GM19099 (cell line): ENCODE measurements around the gene SRPK3.

ENCODE experiments used
- POLR2A ChIP-seq: IDR thresholded peaks from 3 replicates; pipeline ENCODE4 v1.6.1; 2011; ENCODE audit warnings: low read depth; ENCODE audit not compliant: insufficient read length; ENCODE audit errors: extremely low read depth

SRPK3 gene

GRCh38 chrX:153775293-153776119 lies 5.3 kb upstream of the SRPK3 start:
- TF ChIP-seq POLR2A, result no peak

GRCh38 chrX:153776120-153776599 lies 4.7 kb upstream of the SRPK3 start:
- TF ChIP-seq POLR2A, result no peak

GRCh38 chrX:153776611-153777045 lies 4.2 kb upstream of the SRPK3 start:
- no peak for TF ChIP-seq POLR2A

DNA sequence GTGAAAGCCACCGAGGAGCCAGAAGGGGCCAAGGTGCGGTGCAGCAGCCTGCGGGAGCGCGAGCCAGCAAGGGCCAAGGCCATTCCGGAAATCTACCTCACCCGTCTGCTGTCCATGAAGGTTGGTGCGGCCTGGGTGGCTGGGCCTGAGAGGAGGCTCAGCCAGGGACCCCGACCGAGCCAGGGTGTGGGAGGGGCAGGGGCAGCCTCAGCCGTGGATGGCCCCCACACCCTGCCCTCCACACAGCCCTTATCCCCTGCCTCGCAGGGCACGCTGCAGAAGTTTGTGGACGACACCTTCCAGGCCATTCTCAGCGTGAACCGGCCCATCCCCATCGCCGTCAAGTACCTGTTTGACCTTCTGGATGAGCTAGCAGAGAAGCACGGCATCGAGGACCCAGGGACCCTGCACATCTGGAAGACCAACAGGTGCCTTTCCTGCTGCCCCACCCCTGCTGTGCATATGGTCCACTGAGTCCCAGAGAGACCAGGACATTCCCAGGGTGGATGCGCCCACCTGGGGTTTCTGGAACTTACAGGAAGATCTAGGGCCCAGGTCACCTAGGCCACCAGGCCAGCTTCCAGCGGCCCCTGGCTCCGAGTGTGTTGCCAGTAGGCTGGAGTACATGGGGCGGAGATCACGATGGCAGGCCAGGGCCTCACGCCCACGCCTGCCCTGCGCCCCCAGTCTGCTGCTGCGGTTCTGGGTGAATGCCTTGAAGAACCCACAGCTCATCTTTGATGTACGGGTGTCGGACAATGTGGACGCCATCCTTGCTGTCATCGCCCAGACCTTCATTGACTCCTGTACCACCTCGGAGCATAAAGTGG lies 3.4 kb upstream of the SRPK3 start:
- TF ChIP-seq POLR2A, result no peak

DNA sequence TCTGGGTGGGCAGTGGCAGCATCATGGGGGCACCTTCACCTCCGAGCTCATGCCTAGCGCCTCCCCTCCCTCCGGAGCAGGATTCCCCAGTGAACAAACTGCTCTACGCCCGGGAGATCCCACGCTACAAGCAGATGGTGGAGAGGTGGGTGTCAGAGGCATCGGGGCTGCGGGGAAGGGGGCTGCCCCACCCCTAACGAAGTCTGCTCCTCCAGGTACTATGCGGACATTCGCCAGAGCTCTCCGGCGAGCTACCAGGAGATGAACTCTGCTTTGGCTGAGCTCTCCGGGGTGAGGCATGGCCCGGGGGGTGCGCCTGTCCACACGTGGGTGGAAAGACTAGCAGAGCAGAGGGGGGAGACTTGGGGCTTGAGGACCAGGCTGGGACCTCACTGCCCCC lies 2.7 kb upstream of the SRPK3 start:
- TF ChIP-seq POLR2A, result no peak

DNA sequence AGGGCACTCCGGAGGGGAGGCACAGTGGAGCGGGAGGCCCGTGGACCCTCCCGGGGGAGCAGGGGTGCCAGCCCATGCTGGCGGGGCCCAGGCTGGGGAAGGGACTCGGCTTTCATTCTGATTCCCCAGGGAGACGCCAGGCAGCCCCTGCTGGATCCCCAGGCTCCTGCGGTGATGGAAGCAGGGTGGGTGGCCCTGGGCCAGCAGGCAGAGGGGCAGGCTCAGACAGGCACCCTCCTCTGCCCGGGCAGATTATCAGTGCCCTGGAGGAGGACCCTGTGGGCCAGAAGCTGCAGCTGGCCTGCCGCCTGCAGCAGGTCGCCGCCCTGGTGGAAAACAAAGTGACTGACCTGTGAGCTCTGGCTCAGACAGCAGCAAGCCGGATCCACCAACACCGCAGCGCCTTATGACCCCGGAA lies 2.1 kb upstream of the SRPK3 start:
- no peak for TF ChIP-seq POLR2A

DNA sequence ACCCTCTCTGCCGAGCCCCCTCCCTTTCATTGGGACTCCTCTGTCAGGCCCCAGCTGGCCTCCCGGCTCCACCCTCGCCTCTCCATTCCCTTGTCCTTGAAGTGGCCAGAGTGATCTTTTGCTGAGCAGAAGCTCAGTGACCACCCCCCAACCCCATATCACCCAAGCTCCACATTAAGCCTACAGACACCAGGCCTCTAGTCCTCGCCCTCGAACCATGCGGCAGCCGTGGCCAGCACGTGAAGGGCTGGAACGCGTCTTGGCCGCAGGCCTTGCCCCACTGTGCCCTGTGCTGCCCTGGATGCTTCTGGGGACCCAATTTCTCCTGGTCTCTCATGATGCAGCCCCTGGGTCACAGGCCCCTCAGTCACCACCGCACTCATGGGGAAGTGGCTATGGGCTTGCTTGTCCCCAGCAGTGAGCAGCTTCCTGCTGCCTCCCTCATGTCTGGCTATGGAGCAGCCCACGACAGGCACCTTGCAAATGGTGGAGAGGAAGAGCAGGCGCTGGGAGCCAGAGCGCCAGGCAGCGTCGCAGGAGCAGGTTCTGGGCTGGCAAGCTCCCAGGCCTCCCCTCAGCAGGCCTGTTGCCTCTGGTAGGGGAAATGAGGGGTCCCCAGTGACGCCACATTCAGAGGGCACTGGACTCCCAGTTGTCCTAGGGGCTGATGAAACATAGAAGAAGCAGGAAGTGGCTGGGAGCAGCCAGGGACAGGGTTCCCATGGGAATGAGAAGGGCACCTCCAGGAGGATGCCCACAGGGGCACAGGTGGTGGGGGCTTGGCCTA lies 757 bp upstream of the SRPK3 start:
- no peak for TF ChIP-seq POLR2A

DNA sequence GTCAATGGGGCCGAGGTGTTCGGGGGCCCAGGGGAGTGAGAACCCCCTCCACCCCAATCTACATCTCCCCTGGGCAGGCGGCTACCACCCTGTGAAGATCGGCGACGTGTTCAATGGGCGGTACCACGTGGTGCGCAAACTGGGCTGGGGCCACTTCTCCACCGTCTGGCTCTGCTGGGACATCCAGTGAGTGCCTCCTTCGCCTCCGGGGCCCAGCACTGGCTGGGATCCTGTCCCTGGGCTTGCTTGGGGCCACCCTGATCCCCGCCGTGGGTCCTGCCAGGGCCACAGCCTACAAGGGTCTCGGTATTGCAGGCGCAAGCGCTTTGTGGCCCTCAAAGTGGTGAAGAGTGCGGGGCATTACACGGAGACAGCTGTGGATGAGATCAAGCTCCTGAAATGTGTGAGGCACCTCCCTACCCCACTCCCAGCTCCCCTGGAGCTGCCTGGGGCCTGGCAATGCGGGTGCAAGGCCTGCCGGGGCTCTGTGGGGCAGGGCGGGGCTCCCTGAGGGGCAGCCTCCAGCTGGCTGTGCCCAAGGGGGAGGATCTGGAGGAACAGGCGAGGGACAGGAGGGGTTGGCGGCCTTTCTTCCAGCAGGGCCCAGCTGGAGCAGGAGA lies 697 bp downstream of the SRPK3 start:
- no peak for TF ChIP-seq POLR2A

GRCh38 chrX:153782313-153782712 lies 1.5 kb downstream of the SRPK3 start:
- TF ChIP-seq POLR2A, result no peak

GRCh38 chrX:153782871-153783270 lies 2.0 kb downstream of the SRPK3 start:
- TF ChIP-seq POLR2A, result no peak

GRCh38 chrX:153783378-153784013 lies 2.7 kb downstream of the SRPK3 start:
- TF ChIP-seq POLR2A, result no peak

DNA sequence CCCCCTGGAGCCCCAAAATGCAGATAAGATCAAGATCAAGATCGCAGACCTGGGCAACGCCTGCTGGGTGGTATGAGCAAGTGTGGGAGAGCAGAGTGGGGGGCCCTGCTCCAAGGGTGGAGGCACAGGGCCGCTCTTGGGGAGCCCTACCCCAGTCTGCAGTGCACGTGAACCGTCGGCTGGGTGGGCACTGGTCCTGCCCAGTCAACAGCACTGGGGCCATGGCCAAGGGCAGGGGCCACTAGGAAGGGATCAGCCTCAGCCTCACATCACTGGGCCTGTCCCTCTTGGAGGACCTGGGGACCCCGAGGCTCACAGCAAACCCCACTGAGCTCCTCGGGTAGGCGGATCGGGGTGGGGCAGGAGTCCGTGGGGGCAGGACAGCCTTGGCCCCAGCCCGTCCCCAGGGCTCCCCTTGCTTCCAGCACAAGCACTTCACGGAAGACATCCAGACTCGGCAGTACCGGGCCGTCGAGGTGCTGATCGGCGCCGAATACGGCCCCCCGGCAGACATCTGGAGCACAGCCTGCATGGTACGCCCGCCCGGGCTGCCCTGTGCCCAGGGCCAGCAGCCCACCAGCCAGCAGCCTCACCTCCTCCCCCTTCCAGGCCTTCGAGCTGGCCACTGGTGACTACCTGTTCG lies 3.6 kb downstream of the SRPK3 start:
- TF ChIP-seq POLR2A, result no peak

DNA sequence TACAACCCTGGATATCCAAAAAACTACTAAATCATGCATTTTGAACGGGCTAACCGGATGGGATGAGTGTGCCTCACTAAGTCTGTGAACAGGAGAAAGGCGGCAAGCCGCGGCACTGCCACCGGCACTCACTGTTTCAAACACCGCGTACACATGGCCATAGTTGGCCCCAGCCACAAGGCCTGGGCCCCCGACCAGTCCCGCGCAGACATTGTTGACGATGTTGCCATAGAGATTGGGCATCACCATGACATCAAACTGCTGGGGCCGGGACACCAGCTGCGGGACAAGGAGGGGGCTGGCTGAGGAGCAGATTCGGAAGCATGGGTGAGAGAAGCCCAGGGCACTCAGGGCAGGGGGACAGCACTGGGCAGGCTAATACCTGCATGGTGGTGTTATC lies 5.8 kb downstream of the SRPK3 start:
- no peak for TF ChIP-seq POLR2A

DNA sequence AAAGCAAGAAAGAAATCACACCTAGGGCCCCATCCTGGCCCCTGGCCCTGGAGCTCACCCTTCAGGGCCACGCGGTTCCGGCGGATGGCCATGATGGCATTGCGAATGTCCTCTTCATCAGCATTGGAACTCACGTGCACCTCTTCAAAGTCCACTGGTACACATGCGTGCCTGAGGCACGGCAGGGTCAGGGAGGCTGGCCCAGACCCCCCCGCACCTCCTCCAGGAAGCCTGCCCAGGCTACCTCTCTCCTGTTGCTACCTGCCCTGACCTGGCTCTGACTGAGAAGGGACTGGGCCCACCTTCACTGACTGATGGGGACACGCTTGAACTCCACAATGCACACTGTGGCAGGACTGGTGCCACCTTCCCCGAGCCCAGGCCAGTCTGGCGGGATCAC lies 8.8 kb downstream of the SRPK3 start:
- TF ChIP-seq POLR2A, result no peak
